ENCODE results near the gene MELK. TPM values are rescaled to one million over a fixed set of nuclear protein-coding genes. Genes with fewer than 3 reads are reported as not detected.

Gene MELK
- total and polyA plus RNA-seq, 2 of the 13 experiments (the other 11 are each of a cell fraction or from before 2014, with no cell fraction given), result 16.7 to 50.4 TPM

DNA sequence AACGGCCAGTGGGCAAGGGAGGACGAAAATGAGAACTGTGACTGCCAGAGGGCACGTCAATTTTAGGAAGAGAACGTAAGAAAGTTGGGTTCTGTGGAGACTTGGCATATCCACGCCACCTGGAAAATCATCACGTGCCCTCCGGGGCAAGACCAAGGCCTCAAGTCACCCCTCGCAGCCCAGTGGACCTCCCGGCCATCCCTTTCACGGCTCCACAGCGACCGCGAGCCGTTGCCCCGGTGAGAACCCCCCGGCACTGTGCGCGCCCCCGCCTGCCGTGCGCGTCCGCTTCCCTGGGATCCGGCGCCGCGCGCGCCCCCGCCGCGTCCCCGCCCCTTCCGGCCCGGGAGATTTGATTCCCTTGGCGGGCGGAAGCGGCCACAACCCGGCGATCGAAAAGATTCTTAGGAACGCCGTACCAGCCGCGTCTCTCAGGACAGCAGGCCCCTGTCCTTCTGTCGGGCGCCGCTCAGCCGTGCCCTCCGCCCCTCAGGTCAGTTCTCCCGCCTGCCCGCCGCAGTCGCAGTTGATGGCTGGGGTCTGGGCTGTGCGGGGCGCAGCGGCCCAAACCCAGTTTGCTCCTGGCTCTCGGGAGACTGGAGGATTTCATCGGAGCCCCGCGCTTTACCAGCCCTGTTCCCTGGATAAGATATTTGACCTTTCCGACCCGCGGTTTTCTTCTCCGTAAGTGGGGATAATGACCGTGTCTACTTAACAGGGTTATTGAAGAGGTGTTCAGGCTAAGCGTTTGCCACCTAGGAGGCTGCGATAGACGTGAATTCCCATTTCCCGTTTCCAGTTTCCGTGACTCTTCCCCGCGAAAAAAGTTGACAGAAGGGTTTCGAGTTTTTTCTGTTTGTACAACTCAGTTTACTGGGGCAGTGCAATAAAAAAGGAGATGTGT is at the start of gene MELK (continued):
- TF ChIP-seq, protein P1, sequence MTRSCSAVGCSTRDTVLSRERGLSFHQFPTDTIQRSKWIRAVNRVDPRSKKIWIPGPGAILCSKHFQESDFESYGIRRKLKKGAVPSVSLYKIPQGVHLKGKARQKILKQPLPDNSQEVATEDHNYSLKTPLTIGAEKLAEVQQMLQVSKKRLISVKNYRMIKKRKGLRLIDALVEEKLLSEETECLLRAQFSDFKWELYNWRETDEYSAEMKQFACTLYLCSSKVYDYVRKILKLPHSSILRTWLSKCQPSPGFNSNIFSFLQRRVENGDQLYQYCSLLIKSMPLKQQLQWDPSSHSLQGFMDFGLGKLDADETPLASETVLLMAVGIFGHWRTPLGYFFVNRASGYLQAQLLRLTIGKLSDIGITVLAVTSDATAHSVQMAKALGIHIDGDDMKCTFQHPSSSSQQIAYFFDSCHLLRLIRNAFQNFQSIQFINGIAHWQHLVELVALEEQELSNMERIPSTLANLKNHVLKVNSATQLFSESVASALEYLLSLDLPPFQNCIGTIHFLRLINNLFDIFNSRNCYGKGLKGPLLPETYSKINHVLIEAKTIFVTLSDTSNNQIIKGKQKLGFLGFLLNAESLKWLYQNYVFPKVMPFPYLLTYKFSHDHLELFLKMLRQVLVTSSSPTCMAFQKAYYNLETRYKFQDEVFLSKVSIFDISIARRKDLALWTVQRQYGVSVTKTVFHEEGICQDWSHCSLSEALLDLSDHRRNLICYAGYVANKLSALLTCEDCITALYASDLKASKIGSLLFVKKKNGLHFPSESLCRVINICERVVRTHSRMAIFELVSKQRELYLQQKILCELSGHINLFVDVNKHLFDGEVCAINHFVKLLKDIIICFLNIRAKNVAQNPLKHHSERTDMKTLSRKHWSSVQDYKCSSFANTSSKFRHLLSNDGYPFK (CRISPR knock-in tag; IDR thresholded peaks at IDR 0.05; ENCODE audit: borderline replicate concordance), result no peak
- no peak for TF ChIP-seq ZNF10 (CRISPR knock-in tag; IDR thresholded peaks at IDR 0.05; ENCODE audit: borderline replicate concordance, low read depth)
- 0 out of 2 replicates have a peak, but pooled peaks have one; percentile 59 for TF ChIP-seq ZNF317 (CRISPR knock-in tag; IDR thresholded peaks at IDR 0.05)
- TF ChIP-seq, protein P2, sequence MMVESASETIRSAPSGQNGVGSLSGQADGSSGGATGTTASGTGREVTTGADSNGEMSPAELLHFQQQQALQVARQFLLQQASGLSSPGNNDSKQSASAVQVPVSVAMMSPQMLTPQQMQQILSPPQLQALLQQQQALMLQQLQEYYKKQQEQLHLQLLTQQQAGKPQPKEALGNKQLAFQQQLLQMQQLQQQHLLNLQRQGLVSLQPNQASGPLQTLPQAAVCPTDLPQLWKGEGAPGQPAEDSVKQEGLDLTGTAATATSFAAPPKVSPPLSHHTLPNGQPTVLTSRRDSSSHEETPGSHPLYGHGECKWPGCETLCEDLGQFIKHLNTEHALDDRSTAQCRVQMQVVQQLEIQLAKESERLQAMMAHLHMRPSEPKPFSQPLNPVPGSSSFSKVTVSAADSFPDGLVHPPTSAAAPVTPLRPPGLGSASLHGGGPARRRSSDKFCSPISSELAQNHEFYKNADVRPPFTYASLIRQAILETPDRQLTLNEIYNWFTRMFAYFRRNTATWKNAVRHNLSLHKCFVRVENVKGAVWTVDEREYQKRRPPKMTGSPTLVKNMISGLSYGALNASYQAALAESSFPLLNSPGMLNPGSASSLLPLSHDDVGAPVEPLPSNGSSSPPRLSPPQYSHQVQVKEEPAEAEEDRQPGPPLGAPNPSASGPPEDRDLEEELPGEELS (CRISPR knock-in tag; IDR thresholded peaks at IDR 0.05), result 0 out of 2 replicates have a peak, but pooled peaks have one; percentile 12
- peak; percentile 96 for TF ChIP-seq ARNT2 (CRISPR knock-in tag; IDR thresholded peaks at IDR 0.05; ENCODE audit: low read depth)
- no peak for TF ChIP-seq PHF5A (CRISPR knock-in tag; IDR thresholded peaks at IDR 0.05; ENCODE audit: low read depth, unreplicated experiment)
- no peak for TF ChIP-seq TARDBP (CRISPR knock-in tag; IDR thresholded peaks at IDR 0.05)
- no peak for TF ChIP-seq SRSF4 (IDR thresholded peaks at IDR 0.05; ENCODE audit: low read depth, low read length, poor library complexity, severe bottlenecking)
- TF ChIP-seq MED8 (CRISPR knock-in tag; IDR thresholded peaks at IDR 0.05; ENCODE audit: insufficient replicate concordance), result no peak
- TF ChIP-seq, protein P3, sequence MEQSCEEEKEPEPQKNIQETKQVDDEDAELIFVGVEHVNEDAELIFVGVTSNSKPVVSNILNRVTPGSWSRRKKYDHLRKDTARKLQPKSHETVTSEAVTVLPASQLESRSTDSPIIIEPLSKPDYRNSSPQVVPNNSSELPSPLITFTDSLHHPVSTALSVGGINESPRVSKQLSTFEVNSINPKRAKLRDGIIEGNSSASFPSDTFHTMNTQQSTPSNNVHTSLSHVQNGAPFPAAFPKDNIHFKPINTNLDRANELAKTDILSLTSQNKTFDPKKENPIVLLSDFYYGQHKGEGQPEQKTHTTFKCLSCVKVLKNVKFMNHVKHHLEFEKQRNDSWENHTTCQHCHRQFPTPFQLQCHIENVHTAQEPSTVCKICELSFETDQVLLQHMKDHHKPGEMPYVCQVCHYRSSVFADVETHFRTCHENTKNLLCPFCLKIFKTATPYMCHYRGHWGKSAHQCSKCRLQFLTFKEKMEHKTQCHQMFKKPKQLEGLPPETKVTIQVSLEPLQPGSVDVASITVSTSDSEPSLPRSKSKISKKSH (CRISPR knock-in tag; IDR thresholded peaks at IDR 0.05; ENCODE audit: borderline replicate concordance), result peak; percentile 14; the same call in 1 of the 2 replicates
- peak; percentile 20 for TF ChIP-seq IKZF4 (CRISPR knock-in tag; IDR thresholded peaks at IDR 0.05; ENCODE audit: borderline replicate concordance, low read depth, not compliant biosample characterization)
- TF ChIP-seq CHCHD3 (CRISPR knock-in tag; IDR thresholded peaks at IDR 0.05), result no peak
- peak; percentile 65; the same call in 1 of the 2 replicates for TF ChIP-seq ZNF768 (CRISPR knock-in tag; IDR thresholded peaks at IDR 0.05)
- no peak for TF ChIP-seq NFYC (CRISPR knock-in tag; IDR thresholded peaks at IDR 0.05)
- peak; percentile 86; the same call in 1 of the 2 replicates for TF ChIP-seq REPIN1 (CRISPR knock-in tag; IDR thresholded peaks at IDR 0.05; ENCODE audit: borderline replicate concordance, low read depth)
- TF ChIP-seq SIN3B (IDR thresholded peaks at IDR 0.05; ENCODE audit: low read length), result peak; percentile 88
- TF ChIP-seq NBN (conservative IDR thresholded peaks at IDR 0.05), result no peak
- TF ChIP-seq ZNF446 (CRISPR knock-in tag; IDR thresholded peaks at IDR 0.05), result no peak
